Measurements from ENCODE around the gene RAB31. TPM values are rescaled to one million over a fixed set of nuclear protein-coding genes. Genes with fewer than 3 reads are reported as not detected.

Gene RAB31
- total RNA-seq, 4 donors from 2014 or later: 3.2 to 7.1 (median 4.4) TPM

DNA sequence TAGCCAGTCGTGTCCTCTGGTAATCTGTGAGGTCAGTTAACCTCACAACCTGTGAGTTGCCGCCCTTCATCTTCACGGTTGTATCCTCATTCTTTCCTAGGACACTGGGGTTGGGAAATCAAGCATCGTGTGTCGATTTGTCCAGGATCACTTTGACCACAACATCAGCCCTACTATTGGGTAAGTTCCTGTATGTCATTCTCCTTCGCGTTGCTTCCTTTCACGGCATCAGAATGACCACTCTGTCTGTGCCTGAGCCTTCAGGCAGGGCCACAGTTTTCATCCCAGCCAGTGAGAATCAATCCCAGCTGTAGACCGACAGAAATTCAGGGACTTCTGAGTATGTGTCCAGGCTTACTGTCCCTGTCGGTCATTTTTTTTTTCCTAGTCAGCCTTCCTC lies 67.1 kb downstream of the RAB31 start:
- no peak for ATAC-seq
- Histone ChIP-seq H3K9me3 (no peaks in the 10 kb centered on the region), H3K27me3 (no peaks in the 10 kb centered on the region), H3K4me3 (no peak overlapping the region), H3K36me3 (no peaks in the 10 kb centered on the region), H3K4me1 (no peaks in the 10 kb centered on the region), H3K27ac (peak overlapping the region in 1 of 4 donors; percentile 43)
- intact Hi-C loops (cut with DNase I; ENCODE audit: low total_unique reads) (no loop called here), in situ Hi-C loops (cut with MboI; ENCODE audit: low sequenced_read_pairs in 4 of 4) (no loop called here)
- TF ChIP-seq POLR2A (IDR thresholded peaks at IDR 0.05): no peak
- TF ChIP-seq, protein P1, sequence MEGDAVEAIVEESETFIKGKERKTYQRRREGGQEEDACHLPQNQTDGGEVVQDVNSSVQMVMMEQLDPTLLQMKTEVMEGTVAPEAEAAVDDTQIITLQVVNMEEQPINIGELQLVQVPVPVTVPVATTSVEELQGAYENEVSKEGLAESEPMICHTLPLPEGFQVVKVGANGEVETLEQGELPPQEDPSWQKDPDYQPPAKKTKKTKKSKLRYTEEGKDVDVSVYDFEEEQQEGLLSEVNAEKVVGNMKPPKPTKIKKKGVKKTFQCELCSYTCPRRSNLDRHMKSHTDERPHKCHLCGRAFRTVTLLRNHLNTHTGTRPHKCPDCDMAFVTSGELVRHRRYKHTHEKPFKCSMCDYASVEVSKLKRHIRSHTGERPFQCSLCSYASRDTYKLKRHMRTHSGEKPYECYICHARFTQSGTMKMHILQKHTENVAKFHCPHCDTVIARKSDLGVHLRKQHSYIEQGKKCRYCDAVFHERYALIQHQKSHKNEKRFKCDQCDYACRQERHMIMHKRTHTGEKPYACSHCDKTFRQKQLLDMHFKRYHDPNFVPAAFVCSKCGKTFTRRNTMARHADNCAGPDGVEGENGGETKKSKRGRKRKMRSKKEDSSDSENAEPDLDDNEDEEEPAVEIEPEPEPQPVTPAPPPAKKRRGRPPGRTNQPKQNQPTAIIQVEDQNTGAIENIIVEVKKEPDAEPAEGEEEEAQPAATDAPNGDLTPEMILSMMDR (IDR thresholded peaks at IDR 0.05 in 4 of 5, conservative IDR thresholded peaks at IDR 0.05 in 1 of 5): no peak
- DNase-seq: no peak

DNA sequence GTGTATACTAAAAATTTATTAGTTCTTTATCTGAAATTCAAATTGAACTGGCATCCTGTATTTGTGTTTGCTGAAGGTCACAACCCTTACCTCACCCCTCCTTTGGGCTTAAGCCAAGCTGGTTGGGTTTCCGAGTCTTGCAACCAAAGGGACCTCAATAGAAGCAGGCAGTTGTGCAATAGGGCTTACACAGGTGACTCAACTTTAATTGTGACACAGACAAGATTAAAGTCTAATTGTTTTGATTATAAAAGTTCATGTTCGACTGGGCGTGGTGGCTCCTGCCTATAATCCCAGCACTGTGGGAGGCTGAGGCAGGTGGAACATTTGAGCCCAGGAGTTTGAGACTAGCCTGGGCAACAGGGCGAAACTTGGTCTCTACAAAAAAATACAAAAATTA lies 71.5 kb downstream of the RAB31 start:
- no peak overlapping the region for H3K4me3 ChIP-seq
- in situ Hi-C loops (cut with MboI; ENCODE audit: low sequenced_read_pairs in 4 of 4): no loop called here
- H3K27ac ChIP-seq: no peak overlapping the region
- TF ChIP-seq, protein P1 (IDR thresholded peaks at IDR 0.05 in 4 of 5, conservative IDR thresholded peaks at IDR 0.05 in 1 of 5): no peak
- no peak for TF ChIP-seq POLR2A (IDR thresholded peaks at IDR 0.05)
- DNase-seq (no peak), ATAC-seq (no peak)
- no peaks in the 10 kb centered on the region for H3K9me3 ChIP-seq
- H3K36me3 ChIP-seq: no peaks in the 10 kb centered on the region
- intact Hi-C loops (cut with DNase I; ENCODE audit: low total_unique reads): no loop called here
- H3K4me1 ChIP-seq: no peaks in the 10 kb centered on the region
- H3K27me3 ChIP-seq: no peaks in the 10 kb centered on the region

DNA sequence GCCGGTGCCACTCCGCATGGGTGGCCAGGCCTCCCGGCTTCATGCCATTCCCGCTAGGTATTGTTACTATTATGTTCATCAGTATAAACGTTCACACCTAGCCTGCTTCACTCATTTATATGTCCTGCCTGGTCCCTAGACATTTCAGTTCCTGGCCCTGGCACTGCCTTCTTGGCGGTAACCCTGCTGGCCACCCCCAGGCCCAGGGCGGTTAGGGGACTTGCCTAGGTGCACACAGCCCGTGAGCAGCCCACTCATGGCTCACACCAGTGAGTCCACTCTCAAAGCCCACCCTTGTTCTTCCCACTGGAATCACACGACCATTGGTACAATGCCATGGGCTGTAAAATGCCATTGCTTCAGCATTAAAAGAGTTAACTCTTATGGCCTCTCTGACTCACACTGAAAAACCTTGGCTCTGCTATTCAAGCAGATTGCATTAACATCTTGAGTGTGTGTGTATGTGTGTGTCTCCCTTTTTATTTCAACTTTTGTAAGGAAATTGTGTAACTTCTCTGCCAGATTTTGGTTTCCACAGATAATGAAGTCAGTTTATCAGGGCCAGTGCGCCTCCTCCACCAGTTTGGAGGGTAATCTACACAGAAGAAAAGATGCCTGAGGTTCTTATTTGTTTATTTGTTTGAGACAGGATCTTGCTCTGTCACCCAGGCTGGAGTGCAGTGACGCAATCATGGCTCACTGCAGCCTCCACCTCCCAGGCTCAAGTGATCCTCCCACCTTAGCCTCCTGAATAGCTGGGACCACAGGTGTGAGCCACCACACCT lies 74.2 kb downstream of the RAB31 start:
- Histone ChIP-seq H3K4me1 (no peaks in the 10 kb centered on the region), H3K36me3 (no peaks in the 10 kb centered on the region), H3K27ac (no peak overlapping the region), H3K9me3 (no peaks in the 10 kb centered on the region), H3K27me3 (no peaks in the 10 kb centered on the region), H3K4me3 (no peak overlapping the region)
- in situ Hi-C loops (cut with MboI; ENCODE audit: low sequenced_read_pairs in 4 of 4): no loop called here
- TF ChIP-seq, protein P1 (IDR thresholded peaks at IDR 0.05 in 4 of 5, conservative IDR thresholded peaks at IDR 0.05 in 1 of 5): no peak
- TF ChIP-seq POLR2A (IDR thresholded peaks at IDR 0.05): no peak
- ATAC-seq (no peak), DNase-seq (no peak)
- intact Hi-C loops (cut with DNase I; ENCODE audit: low total_unique reads): no loop called here

DNA sequence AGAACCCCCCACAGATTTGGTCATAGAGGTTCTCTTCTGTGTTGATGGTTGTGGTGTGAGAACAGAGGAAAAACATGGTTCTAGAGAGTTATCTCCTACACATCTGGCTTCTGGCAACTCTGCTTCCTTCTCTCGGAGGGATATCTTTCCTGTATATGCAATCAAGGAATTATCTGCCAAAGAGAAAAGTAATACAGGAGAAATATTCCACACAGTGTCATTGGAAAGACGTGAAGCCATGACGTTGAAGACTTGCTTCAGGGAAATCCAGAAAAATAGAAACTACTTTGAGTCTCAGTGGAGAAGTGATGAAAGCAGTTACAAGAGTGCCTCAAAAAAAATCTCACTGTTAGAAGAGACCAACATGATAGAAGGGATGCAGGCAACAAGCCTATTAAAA lies 78.5 kb downstream of the RAB31 start:
- H3K4me1 ChIP-seq: no peaks in the 10 kb centered on the region
- no peaks in the 10 kb centered on the region for H3K36me3 ChIP-seq
- in situ Hi-C loops (cut with MboI; ENCODE audit: low sequenced_read_pairs in 4 of 4): no loop called here
- intact Hi-C loops (cut with DNase I; ENCODE audit: low total_unique reads): no loop called here
- H3K9me3 ChIP-seq: no peaks in the 10 kb centered on the region
- no peaks in the 10 kb centered on the region for H3K27me3 ChIP-seq
- H3K27ac ChIP-seq: no peak overlapping the region
- DNase-seq: no peak
- TF ChIP-seq, protein P1 (IDR thresholded peaks at IDR 0.05 in 4 of 5, conservative IDR thresholded peaks at IDR 0.05 in 1 of 5): no peak
- no peak for TF ChIP-seq POLR2A (IDR thresholded peaks at IDR 0.05)
- H3K4me3 ChIP-seq: no peak overlapping the region
- no peak for ATAC-seq

DNA sequence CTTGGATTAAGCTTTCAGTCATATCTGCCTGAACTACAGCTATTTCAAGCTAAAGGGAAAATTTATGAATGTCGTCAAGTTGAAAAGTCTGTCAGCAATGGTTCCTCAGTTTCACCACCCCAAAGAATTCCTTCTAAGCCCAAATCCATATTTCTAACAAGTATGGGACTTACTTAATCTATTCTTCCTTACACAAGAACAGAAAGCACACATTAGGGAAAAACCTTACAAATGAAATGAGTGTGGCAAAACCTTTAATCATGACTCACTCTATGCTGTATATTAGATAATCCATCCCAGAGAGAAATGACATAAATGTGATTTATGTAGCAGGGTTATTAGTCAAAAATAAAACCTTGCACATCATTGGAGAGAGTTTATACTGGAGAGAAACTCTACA lies 78.9 kb downstream of the RAB31 start:
- Histone ChIP-seq H3K36me3 (no peaks in the 10 kb centered on the region), H3K9me3 (no peaks in the 10 kb centered on the region), H3K27me3 (no peaks in the 10 kb centered on the region), H3K4me1 (no peaks in the 10 kb centered on the region), H3K4me3 (no peak overlapping the region), H3K27ac (no peak overlapping the region)
- in situ Hi-C loops (cut with MboI; ENCODE audit: low sequenced_read_pairs in 4 of 4): no loop called here
- TF ChIP-seq POLR2A (IDR thresholded peaks at IDR 0.05): no peak
- TF ChIP-seq, protein P1 (IDR thresholded peaks at IDR 0.05 in 4 of 5, conservative IDR thresholded peaks at IDR 0.05 in 1 of 5): no peak
- DNase-seq (no peak), ATAC-seq (no peak)
- intact Hi-C loops (cut with DNase I; ENCODE audit: low total_unique reads): no loop called here

Data from gastrocnemius medialis (tissue), 4 donors.